Smooth muscle cell (in vitro differentiated cells): ENCODE measurements around the gene MBOAT2. TPM values are rescaled to one million over a fixed set of nuclear protein-coding genes. Genes with fewer than 3 reads are reported as not detected.

Experiments
- DNase-seq: peaks from one replicate; lab custom pipeline; 2025; ENCODE audit not compliant: unreplicated experiment; lab: John Stamatoyannopoulos, UW
- H2AFZ ChIP-seq: fragments of 200-600 bp; sonication (generic); 2 replicates; pipeline ENCODE4 v1.6.0; 2016; ENCODE audit warnings: antibody characterized with exemption, low read depth, mild to moderate bottlenecking
- H3F3A ChIP-seq: fragments of 200-600 bp; sonication (generic); 2 replicates; pipeline ENCODE4 v1.6.0; 2017; ENCODE audit warnings: antibody characterized with exemption, low read depth
- H3K27ac ChIP-seq: fragments of 200-600 bp; sonication (generic); 2 replicates; pipeline ENCODE4 v1.5.1; 2016; ENCODE audit warnings: low read depth, mild to moderate bottlenecking
- H3K27me3 ChIP-seq: fragments of 200-600 bp; sonication (generic); 2 replicates; pipeline ENCODE4 v1.6.1; 2016; ENCODE audit warnings: low read depth, mild to moderate bottlenecking
- H3K36me3 ChIP-seq: fragments of 200-600 bp; sonication (generic); 2 replicates; pipeline ENCODE4 v1.5.1; 2016; ENCODE audit warnings: low read depth
- H3K4me1 ChIP-seq: fragments of 200-600 bp; sonication (generic); 2 replicates; pipeline ENCODE4 v1.5.1; 2016; ENCODE audit warnings: low read depth
- H3K4me2 ChIP-seq: fragments of 200-600 bp; sonication (generic); 2 replicates; pipeline ENCODE4 v1.6.0; 2016; ENCODE audit warnings: mild to moderate bottlenecking
- H3K4me3 ChIP-seq: fragments of 200-600 bp; sonication (generic); 2 replicates; pipeline ENCODE4 v1.5.1; 2016; ENCODE audit warnings: mild to moderate bottlenecking
- H3K79me2 ChIP-seq: fragments of 200-600 bp; sonication (generic); 2 replicates; pipeline ENCODE4 v1.6.0; 2016; ENCODE audit warnings: low read depth, mild to moderate bottlenecking
- H3K9ac ChIP-seq: fragments of 200-600 bp; sonication (generic); 2 replicates; pipeline ENCODE4 v1.6.0; 2016; ENCODE audit warnings: low read depth
- H3K9me3 ChIP-seq: fragments of 200-600 bp; sonication (generic); replicated peaks from 2 replicates; pipeline ENCODE4 v1.5.1; 2016; ENCODE audit warnings: low read depth
- H4K20me1 ChIP-seq: fragments of 200-600 bp; sonication (generic); 2 replicates; pipeline ENCODE4 v1.6.0; 2016; ENCODE audit warnings: low read depth
- WGBS: methylation state at CpG from one replicate; pipeline ENCODE4 v1.1.7; 2016; ENCODE audit warnings: low lambda C conversion rate; 5-methylcytosine and 5-hydroxymethylcytosine counted together
- polyA plus RNA-seq: library from polyadenylated mRNA; unstranded; fragments of >200 nt; fragmentation: Nextera tagmentation; extraction: Ambion mirVana; gene quantifications from 2 replicates; pipeline ENCODE4 v1.2.1, GENCODE V29; 2016
- total RNA-seq: library from RNA; depleted of rRNA; stranded (reverse); fragments of >200 nt; gene quantifications from 2 replicates; pipeline ENCODE4 v1.2.3, GENCODE V29; 2014
- TF ChIP-seq, protein P1 (sequence below): fragments of 200-600 bp; sonication (generic); IDR thresholded peaks from 2 replicates; pipeline ENCODE4 v1.5.1; 2017; ENCODE audit warnings: borderline replicate concordance, mild to moderate bottlenecking, antibody characterized with exemption; ENCODE audit not compliant: insufficient read depth, poor library complexity, severe bottlenecking

The MBOAT2 gene
- total and polyA plus RNA-seq, 2 experiments from 2014 or later = 24.1 to 32.6 TPM

DNA sequence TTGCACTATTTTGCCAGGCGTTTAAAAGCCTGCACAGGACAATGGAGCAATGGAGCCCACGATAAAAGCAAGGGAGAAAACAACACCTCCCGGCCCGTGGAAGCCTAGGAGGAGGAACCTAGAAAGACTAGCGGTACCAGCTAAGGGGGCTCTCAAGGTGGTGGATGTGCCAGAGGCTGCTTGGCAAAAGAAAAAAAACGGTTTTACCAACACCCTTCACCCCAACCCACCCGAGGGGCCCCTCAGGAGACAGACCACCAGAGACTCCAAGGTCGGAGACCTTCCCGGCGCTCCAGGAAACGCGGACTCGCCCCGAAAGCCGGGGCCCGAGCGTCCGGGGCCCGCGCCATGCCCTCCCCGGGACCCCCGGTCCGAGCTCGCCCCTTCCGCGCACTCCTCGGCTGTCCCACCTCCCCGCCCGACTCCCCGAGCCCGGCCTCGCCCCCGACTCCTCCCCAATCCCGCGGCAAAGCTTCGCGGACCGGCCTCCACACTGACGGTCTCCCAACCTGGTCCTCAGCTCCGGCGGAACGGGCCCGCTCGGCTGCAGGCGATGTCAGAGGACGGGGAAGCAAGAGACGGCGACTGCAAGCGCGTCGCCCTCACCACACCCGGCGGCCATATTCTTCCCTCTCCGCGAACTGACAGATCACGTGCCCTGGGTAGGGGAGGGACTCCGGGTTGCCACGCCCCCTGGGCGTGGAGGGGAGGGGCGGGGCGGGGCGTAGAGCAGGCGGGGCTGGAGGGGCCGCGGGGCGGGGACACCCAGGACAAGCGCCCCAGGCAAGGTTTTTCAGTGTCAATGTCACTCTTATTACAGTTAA is 166.3 kb downstream of the MBOAT2 start, which contains the start of gene KIDINS220:
Gene KIDINS220, minus strand, starts transcription at position 643 of the 824 bp plus-strand sequence. CDS start 10,520 bp downstream, outside the sequence.
- no peak within 1 kb of the TSS for H3K27ac ChIP-seq
- no peaks in the 10 kb centered on the region for H3F3A ChIP-seq
- H3K4me2 ChIP-seq = peak within 1 kb of the TSS; percentile 100
- no peaks in the 10 kb centered on the region for H3K27me3 ChIP-seq
- peaks cover 42% of the 10 kb centered on the region for H4K20me1 ChIP-seq
- H2AFZ ChIP-seq = peak within 1 kb of the TSS; percentile 86
- peak within 1 kb of the TSS; percentile 84 for H3K9ac ChIP-seq
- WGBS = under 1% methylated on average over 19 of the region's 67 CpGs
- DNase-seq = peak; percentile 69
- TF ChIP-seq, protein P1, sequence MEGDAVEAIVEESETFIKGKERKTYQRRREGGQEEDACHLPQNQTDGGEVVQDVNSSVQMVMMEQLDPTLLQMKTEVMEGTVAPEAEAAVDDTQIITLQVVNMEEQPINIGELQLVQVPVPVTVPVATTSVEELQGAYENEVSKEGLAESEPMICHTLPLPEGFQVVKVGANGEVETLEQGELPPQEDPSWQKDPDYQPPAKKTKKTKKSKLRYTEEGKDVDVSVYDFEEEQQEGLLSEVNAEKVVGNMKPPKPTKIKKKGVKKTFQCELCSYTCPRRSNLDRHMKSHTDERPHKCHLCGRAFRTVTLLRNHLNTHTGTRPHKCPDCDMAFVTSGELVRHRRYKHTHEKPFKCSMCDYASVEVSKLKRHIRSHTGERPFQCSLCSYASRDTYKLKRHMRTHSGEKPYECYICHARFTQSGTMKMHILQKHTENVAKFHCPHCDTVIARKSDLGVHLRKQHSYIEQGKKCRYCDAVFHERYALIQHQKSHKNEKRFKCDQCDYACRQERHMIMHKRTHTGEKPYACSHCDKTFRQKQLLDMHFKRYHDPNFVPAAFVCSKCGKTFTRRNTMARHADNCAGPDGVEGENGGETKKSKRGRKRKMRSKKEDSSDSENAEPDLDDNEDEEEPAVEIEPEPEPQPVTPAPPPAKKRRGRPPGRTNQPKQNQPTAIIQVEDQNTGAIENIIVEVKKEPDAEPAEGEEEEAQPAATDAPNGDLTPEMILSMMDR = no peak
- H3K4me1 ChIP-seq = peaks cover 11% of the 10 kb centered on the region
- peaks cover 55% of the 10 kb centered on the region for H3K79me2 ChIP-seq
- peak within 1 kb of the TSS; percentile 81 for H3K4me3 ChIP-seq
- no peaks in the 10 kb centered on the region for H3K36me3 ChIP-seq
- no peaks in the 10 kb centered on the region for H3K9me3 ChIP-seq

DNA sequence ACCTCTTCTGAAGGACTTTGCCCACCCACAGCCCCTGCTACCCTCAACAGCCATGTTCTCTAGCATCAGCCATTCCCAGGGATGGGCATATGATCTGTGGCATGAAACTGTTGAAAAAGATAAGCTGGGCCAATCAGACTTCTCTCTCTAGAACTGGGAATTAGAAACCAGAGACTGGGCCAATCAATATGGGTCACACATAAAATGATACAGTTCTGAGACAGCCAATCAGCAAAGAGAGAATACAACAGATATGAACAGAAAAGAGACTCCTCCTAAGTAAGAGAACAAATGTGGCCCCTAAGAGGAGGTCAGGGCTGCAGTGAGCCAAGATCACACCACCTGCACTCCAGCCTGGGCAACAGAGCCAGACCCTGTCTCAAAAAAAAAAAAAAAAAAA is 168.2 kb downstream of the MBOAT2 start:
- H3K9me3 ChIP-seq = no peaks in the 10 kb centered on the region
- no peak overlapping the region for H3K4me3 ChIP-seq
- no peak for DNase-seq
- H3K27ac ChIP-seq = no peak overlapping the region
- peaks cover 61% of the 10 kb centered on the region for H4K20me1 ChIP-seq
- no peaks in the 10 kb centered on the region for H3K27me3 ChIP-seq
- H3F3A ChIP-seq = no peaks in the 10 kb centered on the region
- peaks cover 11% of the 10 kb centered on the region for H3K4me1 ChIP-seq
- H3K9ac ChIP-seq = no peak overlapping the region
- H3K36me3 ChIP-seq = no peaks in the 10 kb centered on the region
- no peak overlapping the region for H3K4me2 ChIP-seq
- TF ChIP-seq, protein P1 = no peak
- H3K79me2 ChIP-seq = peaks cover 74% of the 10 kb centered on the region
- no peak overlapping the region for H2AFZ ChIP-seq

DNA sequence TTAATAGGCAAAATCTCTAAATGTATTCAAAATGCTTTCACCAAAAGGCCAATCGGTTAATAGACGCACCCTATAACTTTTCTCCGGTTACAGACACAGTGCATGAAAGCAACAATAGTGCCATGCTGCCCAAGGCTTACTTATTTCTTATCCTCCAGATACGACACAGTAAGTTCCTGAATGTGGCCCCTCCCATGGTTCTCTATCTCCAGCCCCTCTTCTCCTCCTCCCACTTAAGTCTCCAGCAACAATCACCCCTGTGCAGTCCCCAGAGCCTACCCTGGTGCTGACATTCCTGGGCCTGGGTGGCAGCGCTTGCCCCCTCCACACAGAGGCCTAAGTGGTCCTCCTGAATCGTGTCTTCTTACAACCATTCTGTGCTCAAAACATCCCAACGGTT is 169.6 kb downstream of the MBOAT2 start:
- Histone ChIP-seq H4K20me1 (peaks cover 75% of the 10 kb centered on the region), H3F3A (no peaks in the 10 kb centered on the region), H3K4me3 (no peak overlapping the region), H3K27ac (no peak overlapping the region), H3K4me2 (no peak overlapping the region), H3K4me1 (peaks cover 11% of the 10 kb centered on the region), H3K79me2 (peaks cover 87% of the 10 kb centered on the region), H3K9ac (no peak overlapping the region), H2AFZ (no peak overlapping the region), H3K9me3 (no peaks in the 10 kb centered on the region), H3K27me3 (no peaks in the 10 kb centered on the region), H3K36me3 (no peaks in the 10 kb centered on the region)
- DNase-seq = no peak
- 93% methylated on average over 7 of the region's 7 CpGs for WGBS
- TF ChIP-seq, protein P1 = no peak

DNA sequence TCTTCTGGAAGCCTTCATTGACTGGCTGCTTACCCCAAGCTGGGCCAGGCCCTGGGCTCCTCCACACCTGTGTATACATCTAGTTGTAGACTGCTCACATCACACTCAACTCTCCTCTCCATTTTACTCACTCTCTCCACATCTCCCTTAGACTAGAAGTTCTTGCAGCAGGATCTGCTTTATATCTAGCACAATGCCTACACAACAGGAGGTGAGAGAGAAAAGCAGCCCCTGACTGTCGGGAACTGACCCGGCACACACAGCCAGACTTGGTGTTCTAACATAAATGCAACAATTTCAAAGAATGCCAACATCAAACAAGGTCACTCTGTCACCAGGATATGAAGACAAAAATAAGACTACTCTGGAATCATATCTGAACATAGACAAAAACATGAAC is 172.0 kb downstream of the MBOAT2 start:
- no peak for DNase-seq
- Histone ChIP-seq H3K4me3 (no peak overlapping the region), H3K4me1 (peaks cover 9% of the 10 kb centered on the region), H3K79me2 (peaks cover 89% of the 10 kb centered on the region), H3F3A (no peaks in the 10 kb centered on the region), H3K9ac (no peak overlapping the region), H3K27ac (no peak overlapping the region), H4K20me1 (peaks cover 97% of the 10 kb centered on the region), H3K27me3 (no peaks in the 10 kb centered on the region), H3K36me3 (no peaks in the 10 kb centered on the region), H3K9me3 (no peaks in the 10 kb centered on the region), H2AFZ (no peak overlapping the region), H3K4me2 (no peak overlapping the region)
- WGBS = 93% methylated on average over 2 of the region's 2 CpGs
- TF ChIP-seq, protein P1 = no peak
